Suprapubic skin (tissue), 3 donors: Measurements from ENCODE around the gene MLEC.

ENCODE experiments used
- CTCF ChIP-seq, 2 donors: fragments of 200-600 bp in 1 of 2; fragments of 450-650 bp in 1 of 2; sonication (generic) in 1 of 2; IDR thresholded peaks; one replicate each; pipeline ENCODE4 v1.5.1; 2016 to 2019; ENCODE audit warnings: antibody characterized with exemption in 2 of 2, mild to moderate bottlenecking in 1 of 2, moderate library complexity in 1 of 2
- POLR2A ChIP-seq, 2 donors: fragments of 450-650 bp; IDR thresholded peaks; one replicate each; pipeline ENCODE4 v1.6.1; 2017; ENCODE audit warnings: antibody characterized with exemption in 2 of 2, mild to moderate bottlenecking in 2 of 2, moderate library complexity in 2 of 2

DNA sequence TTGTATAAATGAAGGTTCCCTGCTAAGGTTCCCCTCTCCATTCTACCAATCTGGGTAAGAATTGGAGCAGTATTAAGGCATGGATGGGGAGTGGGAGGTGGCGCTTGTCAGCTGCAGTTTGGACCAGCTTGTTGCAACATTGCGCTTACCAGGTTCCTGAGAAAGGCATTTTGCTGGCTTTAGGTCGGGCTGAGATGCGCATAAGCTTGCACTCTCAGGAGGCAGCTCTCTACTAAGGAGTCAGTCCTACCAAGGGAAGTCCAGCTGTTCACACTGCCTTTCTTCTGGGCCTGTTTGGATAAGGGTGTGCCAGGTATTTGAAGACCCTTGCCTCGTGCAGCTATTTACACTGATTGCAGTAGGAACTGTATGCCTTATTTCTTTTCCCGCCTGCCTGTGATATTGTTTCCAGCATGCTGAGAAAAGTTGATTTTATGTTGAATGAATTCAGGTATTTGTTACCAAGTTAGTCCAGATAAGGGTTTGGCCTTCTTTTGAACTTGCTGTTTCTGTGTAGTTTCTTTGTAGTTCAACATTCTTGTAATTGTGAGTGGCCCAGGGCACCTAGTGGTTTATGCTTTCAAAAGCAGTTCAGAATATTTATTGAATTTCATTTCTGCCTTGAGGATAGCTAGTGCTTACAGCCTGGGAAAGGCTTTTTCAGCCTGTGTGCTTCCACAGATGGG is 2.6 kb downstream of the MLEC start:
- TF ChIP-seq CTCF (IDR thresholded peaks at IDR 0.05) (no peak), POLR2A (IDR thresholded peaks at IDR 0.05) (no peak)
